ENCODE measurements around the gene MDC1.
"Not testable (repeated sequence)": the region's sequence is repeated elsewhere in the genome, so short reads cannot be mapped to it uniquely, and the experiment has no call there.

Gene MDC1

DNA sequence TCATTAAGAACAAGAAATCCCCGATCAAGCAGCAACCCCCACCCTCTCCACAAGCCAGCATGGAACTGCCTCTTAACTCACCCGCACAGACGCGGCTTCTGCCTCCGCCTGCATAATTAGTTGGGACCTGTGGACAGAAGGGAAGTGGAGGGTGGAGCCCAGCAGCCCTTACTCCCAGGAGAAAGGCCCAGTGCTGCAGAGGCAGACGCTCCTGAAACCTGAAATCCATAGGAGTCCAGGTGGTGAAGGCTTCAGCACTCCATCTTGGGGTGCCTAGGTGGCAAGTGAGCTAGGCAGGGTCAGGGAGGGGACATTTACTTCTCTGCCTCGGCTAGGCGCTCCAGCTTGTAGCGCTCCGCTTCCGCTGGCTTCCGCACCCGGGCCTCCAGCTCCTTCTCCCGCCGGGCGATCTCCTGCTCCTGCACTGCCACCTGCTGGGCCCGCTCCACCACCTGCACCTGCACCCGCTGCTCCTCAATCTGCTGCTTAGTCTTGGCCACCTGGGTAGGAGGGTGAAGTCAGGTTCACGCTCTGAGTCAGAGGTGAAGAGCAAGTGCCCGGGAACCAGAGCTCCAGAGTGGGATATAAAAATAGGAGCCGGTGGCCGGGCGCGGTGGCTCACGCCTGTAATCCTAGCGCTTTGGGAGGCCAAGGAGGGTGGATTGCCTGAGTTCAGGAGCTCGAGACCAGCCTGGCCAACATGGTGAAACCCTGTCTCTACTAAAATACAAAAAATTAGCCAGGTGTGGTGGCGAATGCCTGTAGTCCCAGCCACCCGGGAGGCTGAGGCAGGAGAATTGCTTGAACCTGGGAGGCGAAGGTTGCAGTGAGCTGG lies 13.7 kb upstream of the MDC1 start:
- in situ Hi-C loops (cut with MboI; ENCODE audit: low pct_unique_long_range_greater_than_20kb, low sequenced_read_pairs, unreplicated experiment), result loop anchor here (10.0 kb wide), 1 partner anchor 246 kb away; the partner anchor contains the start of gene HLA-E
- TF ChIP-seq, protein P1, sequence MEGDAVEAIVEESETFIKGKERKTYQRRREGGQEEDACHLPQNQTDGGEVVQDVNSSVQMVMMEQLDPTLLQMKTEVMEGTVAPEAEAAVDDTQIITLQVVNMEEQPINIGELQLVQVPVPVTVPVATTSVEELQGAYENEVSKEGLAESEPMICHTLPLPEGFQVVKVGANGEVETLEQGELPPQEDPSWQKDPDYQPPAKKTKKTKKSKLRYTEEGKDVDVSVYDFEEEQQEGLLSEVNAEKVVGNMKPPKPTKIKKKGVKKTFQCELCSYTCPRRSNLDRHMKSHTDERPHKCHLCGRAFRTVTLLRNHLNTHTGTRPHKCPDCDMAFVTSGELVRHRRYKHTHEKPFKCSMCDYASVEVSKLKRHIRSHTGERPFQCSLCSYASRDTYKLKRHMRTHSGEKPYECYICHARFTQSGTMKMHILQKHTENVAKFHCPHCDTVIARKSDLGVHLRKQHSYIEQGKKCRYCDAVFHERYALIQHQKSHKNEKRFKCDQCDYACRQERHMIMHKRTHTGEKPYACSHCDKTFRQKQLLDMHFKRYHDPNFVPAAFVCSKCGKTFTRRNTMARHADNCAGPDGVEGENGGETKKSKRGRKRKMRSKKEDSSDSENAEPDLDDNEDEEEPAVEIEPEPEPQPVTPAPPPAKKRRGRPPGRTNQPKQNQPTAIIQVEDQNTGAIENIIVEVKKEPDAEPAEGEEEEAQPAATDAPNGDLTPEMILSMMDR (IDR thresholded peaks at IDR 0.05; ENCODE audit: extremely low read depth, insufficient read depth, missing control alignments), result peak; percentile 93
- DNase-seq (ENCODE audit: low spot score), result peak; percentile 76

DNA sequence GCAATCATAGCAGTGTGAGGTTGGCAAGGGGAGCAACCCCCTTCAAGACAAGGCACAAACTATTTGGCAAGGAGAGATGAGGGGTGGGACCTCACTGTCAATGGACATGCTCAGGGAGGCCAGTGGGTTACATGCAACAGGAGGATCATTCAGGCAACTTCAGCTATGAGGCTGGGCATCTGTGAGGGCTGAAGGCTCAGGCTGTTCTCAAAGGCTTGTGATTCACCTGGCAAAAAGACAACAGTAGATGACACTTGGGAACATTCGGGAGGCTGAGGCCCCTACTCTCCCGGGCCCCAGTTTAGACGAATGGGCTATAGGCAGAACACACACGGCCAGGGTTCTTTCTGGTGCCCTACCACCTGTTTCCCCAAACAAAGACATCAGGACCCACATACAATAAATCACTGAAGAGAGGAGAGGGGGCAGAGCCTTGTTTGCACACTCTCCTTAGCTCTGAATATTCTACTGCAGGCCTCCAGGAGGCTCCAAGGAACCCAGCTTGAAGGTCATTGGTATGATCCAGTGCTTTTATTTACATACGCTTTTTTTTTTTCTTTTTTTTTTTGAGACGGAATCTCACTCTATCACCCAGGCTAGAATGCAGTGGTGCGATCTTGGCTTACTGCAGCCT lies 11.0 kb upstream of the MDC1 start:
- TF ChIP-seq, protein P1 (IDR thresholded peaks at IDR 0.05; ENCODE audit: extremely low read depth, insufficient read depth, missing control alignments), result no peak
- in situ Hi-C loops (cut with MboI; ENCODE audit: low pct_unique_long_range_greater_than_20kb, low sequenced_read_pairs, unreplicated experiment), result loop anchor here (5.0 kb wide), 1 partner anchor 46 kb away; no protein-coding TSS in a partner anchor
- no peak for DNase-seq (ENCODE audit: low spot score)

DNA sequence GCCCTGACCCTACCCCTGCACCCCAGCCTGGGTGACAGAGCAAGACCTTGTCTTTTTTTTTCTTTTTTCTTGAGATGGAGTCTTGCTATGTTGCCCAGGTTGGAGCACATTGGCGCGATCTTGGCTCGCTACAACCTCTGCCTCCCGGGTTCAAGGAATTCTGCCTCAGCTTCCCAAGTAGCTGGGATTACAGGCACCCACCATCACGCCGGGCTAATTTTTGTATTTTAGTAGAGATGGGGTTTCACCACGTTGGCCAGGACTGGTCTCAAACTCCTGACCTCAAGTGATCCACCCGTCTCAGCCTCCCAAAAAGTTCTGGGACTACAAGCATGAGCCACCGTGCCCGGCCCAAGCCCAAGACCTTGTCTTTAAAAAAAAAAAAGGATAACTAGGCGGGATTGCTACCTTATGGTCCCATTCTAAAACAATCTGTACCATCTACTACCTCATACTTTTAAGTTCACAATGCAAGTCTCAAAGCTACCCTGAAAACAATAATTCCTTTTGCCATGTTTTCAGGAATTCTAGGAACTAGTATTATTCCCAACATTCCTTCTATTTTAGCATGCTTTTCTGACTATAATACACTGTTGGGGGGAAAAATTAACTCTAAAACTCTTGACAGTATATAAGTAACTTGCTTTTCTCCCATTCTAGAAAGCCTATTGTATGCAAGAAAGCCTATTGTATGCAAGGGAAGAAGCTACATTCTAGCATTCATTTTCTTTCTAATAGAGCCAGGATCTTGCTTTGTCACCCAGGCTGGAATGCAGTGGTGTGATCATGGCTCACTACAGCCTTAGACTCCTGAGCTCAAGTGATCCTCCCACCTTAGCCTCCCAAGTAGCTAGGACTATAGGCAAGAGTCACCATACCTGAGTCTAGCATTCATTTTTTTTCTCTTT lies 9.7 kb upstream of the MDC1 start:
- no peak for DNase-seq (ENCODE audit: low spot score)
- in situ Hi-C loops (cut with MboI; ENCODE audit: low pct_unique_long_range_greater_than_20kb, low sequenced_read_pairs, unreplicated experiment), result loop anchor here (5.0 kb wide), 1 partner anchor 44 kb away; no protein-coding TSS in a partner anchor
- TF ChIP-seq, protein P1 (IDR thresholded peaks at IDR 0.05; ENCODE audit: extremely low read depth, insufficient read depth, missing control alignments), result no peak

DNA sequence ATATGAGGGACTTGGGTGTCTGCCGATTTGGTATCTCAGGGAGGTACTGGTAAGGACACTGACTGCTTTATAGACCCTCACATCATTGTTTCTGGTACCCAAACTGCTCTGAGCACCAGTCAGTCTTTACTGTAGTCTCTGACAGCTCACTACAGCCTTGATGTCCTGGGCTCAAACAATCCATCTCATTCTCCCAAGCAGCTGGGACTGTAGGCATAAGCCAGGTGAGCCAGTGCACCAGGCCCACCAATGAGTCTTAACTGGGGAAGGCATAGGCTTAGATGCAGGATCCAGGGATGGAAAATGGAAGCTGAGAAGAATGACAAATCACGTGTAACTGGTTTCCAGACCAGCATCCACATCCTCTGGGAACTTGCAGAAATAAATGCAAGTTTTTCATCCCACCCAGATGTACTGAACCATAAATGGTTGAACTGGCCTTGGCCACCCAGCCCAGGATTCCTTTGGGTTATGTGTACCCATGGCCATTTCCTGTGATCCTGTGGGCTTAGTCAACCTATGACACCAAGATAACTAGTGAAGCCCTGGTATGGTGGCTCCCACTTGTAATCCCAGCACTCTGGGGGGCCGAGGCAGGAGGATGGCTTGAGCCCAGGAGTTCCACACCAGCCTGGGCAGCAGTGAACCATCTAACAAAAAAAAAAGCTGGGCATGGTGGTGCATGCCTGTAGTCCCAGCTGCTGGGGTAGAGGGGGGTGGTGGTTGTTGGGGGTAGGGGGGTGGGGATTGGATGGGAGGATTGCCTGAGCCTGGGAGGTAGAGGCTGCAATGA lies 8.8 kb upstream of the MDC1 start:
- in situ Hi-C loops (cut with MboI; ENCODE audit: low pct_unique_long_range_greater_than_20kb, low sequenced_read_pairs, unreplicated experiment), result loop anchor here (5.0 kb wide), 1 partner anchor 44 kb away; no protein-coding TSS in a partner anchor
- DNase-seq (ENCODE audit: low spot score), result no peak
- TF ChIP-seq, protein P1 (IDR thresholded peaks at IDR 0.05; ENCODE audit: extremely low read depth, insufficient read depth, missing control alignments), result no peak

DNA sequence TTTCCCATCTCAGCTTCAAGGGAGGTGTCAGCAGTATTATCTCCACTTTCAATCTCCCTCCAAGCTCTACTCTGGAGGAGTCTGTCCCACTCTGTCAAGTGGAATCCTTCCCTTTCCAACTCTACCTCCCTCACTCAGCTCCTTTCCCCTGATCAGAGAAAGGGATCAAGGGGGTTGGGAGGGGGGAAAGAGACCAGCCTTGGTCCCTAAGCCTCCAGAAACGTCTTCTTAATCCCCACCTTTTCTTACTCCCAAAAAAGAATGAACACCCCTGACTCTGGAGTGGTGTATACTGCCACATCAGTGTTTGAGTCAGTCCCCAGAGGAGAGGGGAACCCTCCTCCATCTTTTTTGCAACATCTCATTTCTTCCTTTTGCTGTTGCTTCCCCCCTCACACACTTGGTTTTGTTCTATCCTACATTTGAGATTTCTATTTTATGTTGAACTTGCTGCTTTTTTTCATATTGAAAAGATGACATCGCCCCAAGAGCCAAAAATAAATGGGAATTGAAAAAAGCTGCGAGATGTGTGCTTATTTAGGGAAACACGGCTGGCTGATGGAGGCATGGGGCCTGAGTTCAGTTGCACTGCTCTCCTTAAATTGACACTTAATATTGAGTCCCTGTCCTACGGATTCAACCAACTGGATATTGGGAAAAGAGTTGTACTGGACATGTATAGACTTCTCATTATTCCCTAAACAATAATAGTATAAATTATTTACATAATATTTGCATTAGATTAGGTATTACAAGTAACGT lies 8.0 kb upstream of the MDC1 start:
- in situ Hi-C loops (cut with MboI; ENCODE audit: low pct_unique_long_range_greater_than_20kb, low sequenced_read_pairs, unreplicated experiment), result loop anchor here (5.0 kb wide), 1 partner anchor 43 kb away; no protein-coding TSS in a partner anchor
- DNase-seq (ENCODE audit: low spot score), result no peak
- TF ChIP-seq, protein P1 (IDR thresholded peaks at IDR 0.05; ENCODE audit: extremely low read depth, insufficient read depth, missing control alignments), result no peak

DNA sequence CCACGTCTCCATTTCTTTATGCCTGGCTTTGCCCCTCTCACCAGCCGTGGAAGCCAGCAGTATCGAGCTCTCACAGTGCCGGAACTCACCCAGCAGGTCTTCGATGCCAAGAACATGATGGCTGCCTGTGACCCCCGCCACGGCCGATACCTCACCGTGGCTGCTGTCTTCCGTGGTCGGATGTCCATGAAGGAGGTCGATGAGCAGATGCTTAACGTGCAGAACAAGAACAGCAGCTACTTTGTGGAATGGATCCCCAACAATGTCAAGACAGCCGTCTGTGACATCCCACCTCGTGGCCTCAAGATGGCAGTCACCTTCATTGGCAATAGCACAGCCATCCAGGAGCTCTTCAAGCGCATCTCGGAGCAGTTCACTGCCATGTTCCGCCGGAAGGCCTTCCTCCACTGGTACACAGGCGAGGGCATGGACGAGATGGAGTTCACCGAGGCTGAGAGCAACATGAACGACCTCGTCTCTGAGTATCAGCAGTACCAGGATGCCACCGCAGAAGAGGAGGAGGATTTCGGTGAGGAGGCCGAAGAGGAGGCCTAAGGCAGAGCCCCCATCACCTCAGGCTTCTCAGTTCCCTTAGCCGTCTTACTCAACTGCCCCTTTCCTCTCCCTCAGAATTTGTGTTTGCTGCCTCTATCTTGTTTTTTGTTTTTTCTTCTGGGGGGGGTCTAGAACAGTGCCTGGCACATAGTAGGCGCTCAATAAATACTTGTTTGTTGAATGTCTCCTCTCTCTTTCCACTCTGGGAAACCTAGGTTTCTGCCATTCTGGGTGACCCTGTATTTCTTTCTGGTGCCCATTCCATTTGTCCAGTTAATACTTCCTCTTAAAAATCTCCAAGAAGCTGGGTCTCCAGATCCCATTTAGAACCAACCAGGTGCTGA lies 7.0 kb upstream of the MDC1 start:
- DNase-seq (ENCODE audit: low spot score); in situ Hi-C loops (cut with MboI; ENCODE audit: low pct_unique_long_range_greater_than_20kb, low sequenced_read_pairs, unreplicated experiment): not testable (repeated sequence)

DNA sequence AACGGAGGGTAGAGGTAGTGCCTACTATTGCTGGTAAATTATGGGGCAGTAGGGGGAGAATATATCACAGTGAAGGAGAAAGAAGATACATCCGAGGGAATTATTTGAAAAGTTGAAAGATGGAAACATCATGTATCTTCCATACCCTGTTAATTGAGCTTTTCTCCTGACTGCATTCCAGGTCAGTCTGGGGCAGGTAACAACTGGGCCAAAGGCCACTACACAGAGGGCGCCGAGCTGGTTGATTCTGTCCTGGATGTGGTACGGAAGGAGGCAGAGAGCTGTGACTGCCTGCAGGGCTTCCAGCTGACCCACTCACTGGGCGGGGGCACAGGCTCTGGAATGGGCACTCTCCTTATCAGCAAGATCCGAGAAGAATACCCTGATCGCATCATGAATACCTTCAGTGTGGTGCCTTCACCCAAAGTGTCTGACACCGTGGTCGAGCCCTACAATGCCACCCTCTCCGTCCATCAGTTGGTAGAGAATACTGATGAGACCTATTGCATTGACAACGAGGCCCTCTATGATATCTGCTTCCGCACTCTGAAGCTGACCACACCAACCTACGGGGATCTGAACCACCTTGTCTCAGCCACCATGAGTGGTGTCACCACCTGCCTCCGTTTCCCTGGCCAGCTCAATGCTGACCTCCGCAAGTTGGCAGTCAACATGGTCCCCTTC lies 6.2 kb upstream of the MDC1 start:
- in situ Hi-C loops (cut with MboI; ENCODE audit: low pct_unique_long_range_greater_than_20kb, low sequenced_read_pairs, unreplicated experiment), result not testable (repeated sequence)

More for the DNA sequence above, 6.2 kb upstream of the MDC1 start:
- not testable (repeated sequence) for DNase-seq (ENCODE audit: low spot score)

Data from GM13977 (cell line).